Cardiac fibroblast (primary cell): ENCODE measurements around the gene BET1L.

Source experiments
- DNase-seq, 2 donors: peaks; one replicate each; pipeline versions ENCODE4 v3.0.0 to v3.0.0-alpha.2; 2010; ENCODE audit warnings: low read depth in 2 of 2
- H3K4me3 ChIP-seq, 2 donors: replicated peaks in 1 of 2; 1 replicate in 1 of 2; 2 replicates in 1 of 2; pipeline ENCODE4 v1.5.1; 2011; ENCODE audit warnings: low read depth in 2 of 2, low read length in 2 of 2, mild to moderate bottlenecking in 2 of 2, moderate library complexity in 1 of 2
- TF ChIP-seq, protein P1 (sequence below): IDR thresholded peaks from one replicate; pipeline ENCODE4 v1.5.1; 2011; ENCODE audit warnings: low read depth, mild to moderate bottlenecking, low read length, inconsistent platforms

BET1L gene, protein sequence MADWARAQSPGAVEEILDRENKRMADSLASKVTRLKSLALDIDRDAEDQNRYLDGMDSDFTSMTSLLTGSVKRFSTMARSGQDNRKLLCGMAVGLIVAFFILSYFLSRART

DNA sequence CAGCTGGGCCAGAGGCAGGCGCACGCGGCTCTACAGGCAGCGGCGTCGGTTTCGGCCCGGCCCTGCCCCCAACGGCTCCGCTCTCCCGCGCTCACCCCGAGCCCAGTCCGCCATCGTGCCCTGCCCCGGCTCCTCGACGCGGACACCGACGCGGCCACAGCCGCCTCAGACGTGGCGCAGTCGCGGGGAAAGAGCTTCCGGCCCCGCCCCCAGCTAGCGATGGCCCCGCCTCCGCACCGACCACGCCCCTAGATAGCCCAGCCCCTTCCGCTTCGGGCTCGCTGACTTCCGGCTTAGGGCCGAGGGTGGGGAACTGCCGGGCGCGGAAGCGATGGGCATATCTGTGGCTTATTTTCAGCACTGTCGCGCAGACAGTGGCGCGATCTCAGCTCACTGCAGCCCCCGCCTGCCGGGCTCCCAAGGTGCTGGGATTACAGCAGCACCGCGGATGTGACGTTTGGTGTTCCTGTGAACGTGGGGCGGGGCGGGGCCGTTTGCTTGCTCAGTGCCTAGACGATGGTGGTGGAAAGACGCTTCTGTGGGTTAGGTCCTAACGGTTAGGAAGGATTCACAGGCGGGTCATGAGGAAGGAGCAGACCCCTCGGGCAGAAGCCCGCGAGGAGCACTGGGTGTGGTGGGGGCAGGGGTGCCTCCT, at the start of gene BET1L, which contains the start of gene RIC8A:
Gene BET1L, minus strand, starts transcription at position 192 of the 655 bp plus-strand sequence. Its CDS starts 78 bp downstream, at position 114.
Gene RIC8A, plus strand, starts transcription at position 501 of the 655 bp plus-strand sequence. CDS start 1,147 bp downstream, outside the sequence.
- peak within 1 kb of the TSS; percentile 97 to 98 for H3K4me3 ChIP-seq
- TF ChIP-seq, protein P1, sequence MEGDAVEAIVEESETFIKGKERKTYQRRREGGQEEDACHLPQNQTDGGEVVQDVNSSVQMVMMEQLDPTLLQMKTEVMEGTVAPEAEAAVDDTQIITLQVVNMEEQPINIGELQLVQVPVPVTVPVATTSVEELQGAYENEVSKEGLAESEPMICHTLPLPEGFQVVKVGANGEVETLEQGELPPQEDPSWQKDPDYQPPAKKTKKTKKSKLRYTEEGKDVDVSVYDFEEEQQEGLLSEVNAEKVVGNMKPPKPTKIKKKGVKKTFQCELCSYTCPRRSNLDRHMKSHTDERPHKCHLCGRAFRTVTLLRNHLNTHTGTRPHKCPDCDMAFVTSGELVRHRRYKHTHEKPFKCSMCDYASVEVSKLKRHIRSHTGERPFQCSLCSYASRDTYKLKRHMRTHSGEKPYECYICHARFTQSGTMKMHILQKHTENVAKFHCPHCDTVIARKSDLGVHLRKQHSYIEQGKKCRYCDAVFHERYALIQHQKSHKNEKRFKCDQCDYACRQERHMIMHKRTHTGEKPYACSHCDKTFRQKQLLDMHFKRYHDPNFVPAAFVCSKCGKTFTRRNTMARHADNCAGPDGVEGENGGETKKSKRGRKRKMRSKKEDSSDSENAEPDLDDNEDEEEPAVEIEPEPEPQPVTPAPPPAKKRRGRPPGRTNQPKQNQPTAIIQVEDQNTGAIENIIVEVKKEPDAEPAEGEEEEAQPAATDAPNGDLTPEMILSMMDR = no peak
- peak; percentile 99 for DNase-seq

DNA sequence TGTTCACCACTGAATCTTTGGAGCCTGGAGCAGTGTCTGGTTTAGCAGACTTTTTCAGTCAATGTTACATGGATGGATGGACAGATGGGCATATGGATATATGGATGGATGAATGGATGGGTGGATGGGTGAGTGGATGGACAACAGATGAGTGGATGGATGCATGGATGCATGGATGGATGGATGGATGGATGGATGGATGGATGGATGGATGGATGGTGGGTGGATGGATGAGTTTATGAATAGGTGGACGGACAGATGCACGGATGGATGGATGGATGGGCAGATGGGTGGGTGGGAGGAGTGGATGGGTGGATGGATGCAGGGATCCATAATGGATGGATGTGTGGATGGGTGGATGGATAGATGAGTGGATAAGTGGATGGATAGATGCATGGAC, 48.6 kb upstream of the BET1L start:
- TF ChIP-seq, protein P1 = no peak
- no peak overlapping the region for H3K4me3 ChIP-seq
- no peak for DNase-seq

DNA sequence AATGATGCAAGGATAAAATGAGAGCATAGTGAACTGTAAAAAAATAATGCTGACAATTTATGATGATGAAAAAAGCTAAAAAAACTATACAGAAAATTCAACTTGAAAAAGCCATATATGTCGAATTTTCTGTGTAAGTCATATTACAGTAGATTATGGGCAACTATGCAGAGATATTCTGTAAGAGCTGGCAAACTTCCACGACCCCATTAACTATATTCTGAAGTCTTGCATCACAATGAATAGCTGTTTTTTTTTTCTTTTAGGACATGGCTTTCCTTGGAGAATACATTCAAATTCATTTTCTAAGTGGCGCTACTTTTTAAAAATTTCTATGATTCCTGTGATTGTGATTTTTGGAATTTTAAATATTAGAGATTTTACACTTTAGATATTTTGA, 48.0 kb upstream of the BET1L start:
- TF ChIP-seq, protein P1 = no peak
- DNase-seq = peak; percentile 47 to 74

DNA sequence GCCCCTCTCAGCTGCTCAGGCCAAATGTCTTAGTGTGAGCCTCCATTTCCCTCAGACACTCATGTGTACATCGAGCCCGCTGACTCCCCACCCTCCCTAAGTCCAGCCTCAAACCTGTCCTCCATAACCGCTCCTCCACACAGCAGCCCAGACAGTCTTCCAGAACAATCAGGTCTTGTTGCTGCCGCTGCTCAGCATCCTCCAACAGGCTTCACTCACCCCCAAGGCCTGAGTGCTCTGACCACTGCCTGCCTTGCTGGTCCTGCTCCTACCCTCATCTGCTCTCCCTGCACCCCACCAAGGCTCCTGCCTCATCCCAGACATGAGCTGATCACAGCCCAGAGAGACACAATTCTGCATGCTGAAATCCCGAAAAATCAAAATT, 46.7 kb upstream of the BET1L start:
- TF ChIP-seq, protein P1 = no peak
- DNase-seq = no peak

More for the DNA sequence above, 48.0 kb upstream of the BET1L start:
- no peak overlapping the region for H3K4me3 ChIP-seq

DNA sequence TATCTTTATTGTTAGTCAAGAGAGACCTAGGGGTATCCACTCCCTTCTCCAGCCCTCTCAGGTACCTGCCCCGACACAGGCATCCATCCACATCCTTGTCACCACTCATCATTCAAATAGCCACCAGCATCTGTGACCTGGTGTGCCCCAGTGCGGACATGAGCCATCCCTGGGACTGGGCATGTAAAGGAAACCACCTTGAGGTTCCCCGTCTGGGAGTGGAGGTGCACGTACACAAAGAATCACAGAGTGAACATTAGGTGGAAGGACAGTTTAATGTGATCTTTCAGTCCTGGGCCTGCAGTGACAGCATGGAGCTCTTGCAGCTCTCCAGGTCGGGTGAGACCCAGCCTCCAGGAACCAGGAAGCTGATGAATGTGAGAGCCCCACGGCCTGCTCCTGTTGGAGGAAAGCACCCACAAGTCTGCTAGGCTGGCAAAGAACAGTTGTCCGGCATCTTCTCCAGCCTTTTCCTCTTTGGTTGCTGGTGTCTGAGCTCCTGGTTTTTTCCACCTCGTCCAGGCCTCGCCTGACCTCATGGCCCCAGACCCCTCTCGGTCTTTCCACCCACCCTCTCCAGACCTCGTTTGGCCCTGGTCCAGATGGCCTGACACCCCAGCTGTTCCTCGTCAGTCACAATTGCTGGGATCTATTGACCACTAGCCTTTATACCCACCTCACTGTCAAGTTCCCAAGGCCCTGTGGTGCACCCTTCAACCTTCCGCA, 46.1 kb upstream of the BET1L start:
- no peak for DNase-seq
- TF ChIP-seq, protein P1 = no peak

More for the DNA sequence above, 46.7 kb upstream of the BET1L start:
- H3K4me3 ChIP-seq = no peak overlapping the region

DNA sequence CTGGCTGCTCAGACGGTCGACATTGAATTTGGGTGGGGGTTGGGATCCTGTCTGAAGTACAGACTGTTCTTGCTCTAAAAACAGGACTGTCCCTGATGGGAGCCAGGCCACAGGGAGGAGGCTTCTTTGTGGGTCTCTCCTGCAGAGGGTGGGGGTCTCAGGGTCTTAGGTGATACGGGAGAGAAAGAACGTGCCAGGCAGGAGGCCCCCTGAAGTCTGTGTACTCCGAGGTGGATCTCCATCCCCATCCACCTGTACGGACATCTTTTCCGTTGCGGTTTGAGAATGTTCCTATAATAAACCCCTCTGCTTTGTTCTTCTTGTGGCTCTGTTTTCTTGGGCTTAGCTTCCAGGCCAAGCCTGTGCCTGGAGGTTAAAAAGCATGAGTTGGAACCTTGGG, 45.5 kb upstream of the BET1L start:
- TF ChIP-seq, protein P1 = no peak

More for the DNA sequence above, 46.1 kb upstream of the BET1L start:
- H3K4me3 ChIP-seq = no peak overlapping the region

More for the DNA sequence above, 45.5 kb upstream of the BET1L start:
- DNase-seq = no peak
- H3K4me3 ChIP-seq = no peak overlapping the region
